HCT116 (cell line): Measurements from ENCODE around the gene ALPP. TPM values are rescaled to one million over a fixed set of nuclear protein-coding genes. Genes with fewer than 3 reads are reported as not detected.

Experiments
- ATAC-seq: fragments of 200-7000 bp; cut with Tn5 transposase; 2 replicates; pipeline ENCODE4 v1.9.1; 2020; ENCODE audit warnings: mild to moderate bottlenecking, moderate library complexity
- BruUV-seq: library from RNA; stranded (reverse); fragments of 400-500 nt; replicated peaks from 2 replicates; lab custom pipeline; 2021; lab: Mats Ljungman, UMichigan
- CTCF ChIA-PET: fragments of 300-600 bp; sonication (Branson Sonifier 250); formaldehyde crosslinking; loops from one replicate; lab custom pipeline; 2021; ENCODE audit warnings: antibody characterized with exemption; lab: Charles Lee
- POLR2A ChIA-PET: fragments of 300-600, 350-600 bp; sonication (Branson Sonifier 250); formaldehyde crosslinking; loops from one replicate; lab custom pipeline; 2021; ENCODE audit warnings: antibody characterized with exemption; lab: Charles Lee
- RAD21 ChIA-PET, 2 experiments: fragments of 300-600 bp; sonication (Branson Sonifier 250); formaldehyde crosslinking; loops; one replicate each; lab custom pipeline; 2023; ENCODE audit warnings: low total read pairs in 2 of 2; ENCODE audit not compliant: uncharacterized antibody in 2 of 2, unreplicated experiment in 2 of 2, low non-redundant PET in 1 of 2; lab: Charles Lee
- DNase-seq: peaks from one replicate; pipeline ENCODE4 v3.0.0-alpha.2; 2010; ENCODE audit warnings: low read depth, low spot score
- H2AFZ ChIP-seq: fragments of 200-600 bp; shearing (Covaris generic), sonication (generic); 2 replicates; pipeline ENCODE4 v1.6.1; 2017; ENCODE audit warnings: low read depth, mixed run types, mixed read lengths, antibody characterized with exemption, low read length; ENCODE audit not compliant: poor library complexity, severe bottlenecking
- H3K27ac ChIP-seq: 2 replicates; pipeline ENCODE4 v1.5.1; 2012; ENCODE audit warnings: low read depth, low read length
- H3K27me3 ChIP-seq: fragments of 200-600 bp; sonication (generic); 2 replicates; pipeline ENCODE4 v1.6.1; 2016; ENCODE audit warnings: mixed run types, low read length, mixed read lengths; ENCODE audit not compliant: insufficient read depth
- H3K36me3 ChIP-seq, 2 experiments: fragments of 200-500 bp in 1 of 2; fragments of 200-600 bp in 1 of 2; sonication (Bioruptor generic) in 1 of 2; sonication (generic) in 1 of 2; 2 replicates each; pipeline versions ENCODE4 v1.5.1 to v1.6.1; 2014 to 2016; ENCODE audit warnings: low read length in 2 of 2, inconsistent platforms in 1 of 2, mixed read lengths in 1 of 2, mixed run types in 1 of 2; ENCODE audit not compliant: insufficient read depth in 2 of 2, control insufficient read depth in 1 of 2
- H3K4me1 ChIP-seq, 2 experiments: fragments of 200-600 bp in 1 of 2; sonication (generic) in 1 of 2; 2 replicates each; pipeline versions ENCODE4 v1.5.1 to v1.6.1; 2012 to 2017; ENCODE audit warnings: low read length in 2 of 2, inconsistent platforms in 1 of 2, mild to moderate bottlenecking in 1 of 2, mixed read lengths in 1 of 2, mixed run types in 1 of 2, moderate library complexity in 1 of 2; ENCODE audit not compliant: insufficient read depth in 2 of 2, control insufficient read depth in 1 of 2
- H3K4me2 ChIP-seq: fragments of 200-600 bp; sonication (generic); 2 replicates; pipeline ENCODE4 v1.6.1; 2017; ENCODE audit warnings: mixed run types, low read length, mixed read lengths
- H3K4me3 ChIP-seq, 2 experiments: fragments of 200-600 bp in 1 of 2; sonication (generic) in 1 of 2; replicated peaks in 1 of 2; 2 replicates each; pipeline ENCODE4 v1.5.1; 2011 to 2016; ENCODE audit warnings: low read length in 2 of 2, control low read depth in 1 of 2, low read depth in 1 of 2, mild to moderate bottlenecking in 1 of 2, mixed read lengths in 1 of 2, mixed run types in 1 of 2
- H3K79me2 ChIP-seq: fragments of 200-600 bp; sonication (generic); 2 replicates; pipeline ENCODE4 v1.6.1; 2017; ENCODE audit warnings: mild to moderate bottlenecking, mixed run types, low read length, moderate library complexity, mixed read lengths; ENCODE audit not compliant: insufficient read depth
- H3K9ac ChIP-seq: fragments of 200-600 bp; sonication (generic); 2 replicates; pipeline ENCODE4 v1.6.1; 2016; ENCODE audit warnings: low read length, mixed read lengths
- H3K9me2 ChIP-seq: fragments of 200-600 bp; sonication (generic), shearing (Covaris generic); 2 replicates; pipeline ENCODE4 v1.6.1; 2017; ENCODE audit warnings: mixed run types, mild to moderate bottlenecking, moderate library complexity; ENCODE audit not compliant: insufficient read depth
- H3K9me3 ChIP-seq, 2 experiments: fragments of 200-500 bp in 1 of 2; fragments of 200-600 bp in 1 of 2; sonication (Bioruptor generic) in 1 of 2; sonication (generic) in 1 of 2; 2 replicates each; pipeline ENCODE4 v1.6.1; 2014 to 2017; ENCODE audit warnings: low read length in 2 of 2, mixed read lengths in 2 of 2, inconsistent platforms in 1 of 2, low read depth in 1 of 2, mild to moderate bottlenecking in 1 of 2, mixed run types in 1 of 2, moderate library complexity in 1 of 2; ENCODE audit not compliant: control insufficient read depth in 1 of 2, insufficient read depth in 1 of 2
- H4K20me1 ChIP-seq: fragments of 200-600 bp; sonication (generic), shearing (Covaris generic); 2 replicates; pipeline ENCODE4 v1.6.1; 2017; ENCODE audit warnings: mixed run types, mild to moderate bottlenecking, moderate library complexity; ENCODE audit not compliant: insufficient read depth
- ATF3 ChIP-seq: IDR thresholded peaks from 2 replicates; pipeline ENCODE4 v1.6.1; 2012
- CEBPB ChIP-seq: IDR thresholded peaks from 2 replicates; pipeline ENCODE4 v1.6.1; 2012; ENCODE audit warnings: low read depth
- CTCF ChIP-seq, 3 experiments: fragments of 200-600 bp in 1 of 3; sonication (generic) in 1 of 3; IDR thresholded peaks in 2 of 3; conservative IDR thresholded peaks in 1 of 3; 2 replicates each; pipeline ENCODE4 v1.5.1; 2012 to 2017; ENCODE audit warnings: low read depth in 2 of 3, low read length in 2 of 3, antibody characterized with exemption in 1 of 3, borderline replicate concordance in 1 of 3, control low read depth in 1 of 3, mild to moderate bottlenecking in 1 of 3, mixed read lengths in 1 of 3, mixed run types in 1 of 3, moderate library complexity in 1 of 3; ENCODE audit not compliant: insufficient read depth in 1 of 3
- EGR1 ChIP-seq: IDR thresholded peaks from 2 replicates; pipeline ENCODE4 v1.6.1; 2012; ENCODE audit warnings: low read depth
- ELF1 ChIP-seq: IDR thresholded peaks from 2 replicates; pipeline ENCODE4 v1.6.1; 2012; ENCODE audit warnings: low read depth, borderline replicate concordance
- EZH2 ChIP-seq: fragments of 200-600 bp; sonication (generic); IDR thresholded peaks from 2 replicates; pipeline ENCODE4 v1.6.1; 2017; ENCODE audit warnings: antibody characterized with exemption, mixed run types
- JUND ChIP-seq: IDR thresholded peaks from 2 replicates; pipeline ENCODE4 v1.6.1; 2012
- REST ChIP-seq: IDR thresholded peaks from 2 replicates; pipeline ENCODE4 v1.6.1; 2012; ENCODE audit warnings: low read depth
- SIN3A ChIP-seq: IDR thresholded peaks from 2 replicates; pipeline ENCODE4 v1.6.1; 2012; ENCODE audit warnings: low read depth
- SP1 ChIP-seq: IDR thresholded peaks from 2 replicates; pipeline ENCODE4 v1.6.1; 2012; ENCODE audit warnings: low read depth
- YY1 ChIP-seq: IDR thresholded peaks from 2 replicates; pipeline ENCODE4 v1.6.1; 2011; ENCODE audit warnings: low read length, low read depth, moderate library complexity, mild to moderate bottlenecking; ENCODE audit not compliant: insufficient replicate concordance; ENCODE audit errors: extremely low read depth
- ZBTB33 ChIP-seq: IDR thresholded peaks from 2 replicates; pipeline ENCODE4 v1.6.1; 2011; ENCODE audit warnings: mild to moderate bottlenecking, low read length, moderate library complexity; ENCODE audit not compliant: insufficient replicate concordance; ENCODE audit errors: extremely low read depth
- ZNF274 ChIP-seq: fragments of 200-500 bp; sonication (Bioruptor generic); IDR thresholded peaks from 2 replicates; pipeline ENCODE4 v1.6.1; 2014; ENCODE audit warnings: mild to moderate bottlenecking, low read depth, low read length, inconsistent platforms
- intact Hi-C: fragments of 100-400 bp; cut with micrococcal nuclease; formaldehyde crosslinking; loops from 2 replicates; pipeline ENCODE4 v1.10.0; 2022
- total RNA-seq: library from RNA; stranded (reverse); gene quantifications from one replicate; pipeline ENCODE4 v1.2.1, GENCODE V29; 2021; ENCODE audit not compliant: unreplicated experiment

The ALPP gene
- total RNA-seq, 1 experiment from 2014 or later, result 0.34 TPM

GRCh38 chr2:232389327-232389726 is 10.8 kb downstream of the ALPP start:
- no peak for TF ChIP-seq EZH2
- TF ChIP-seq ZNF274, result no peak
- no peak for TF ChIP-seq ZBTB33
- TF ChIP-seq CTCF (IDR thresholded peaks at IDR 0.05 in 2 of 3, conservative IDR thresholded peaks at IDR 0.05 in 1 of 3; ENCODE audit: borderline replicate concordance in 1 of 3, insufficient read depth in 1 of 3, low read depth in 2 of 3, low read length in 2 of 3), result no peak
- no peak for TF ChIP-seq CEBPB
- no peak for TF ChIP-seq JUND
- TF ChIP-seq SIN3A, result no peak
- TF ChIP-seq ATF3, result no peak
- TF ChIP-seq YY1, result no peak
- no peak for TF ChIP-seq EGR1
- no peak for TF ChIP-seq ELF1
- TF ChIP-seq REST, result no peak
- TF ChIP-seq SP1, result no peak
- TF ChIP-seq, all 23 proteins: peak for 0
- Histone ChIP-seq H3K9ac (no peak overlapping the region), H3K4me1 (peaks cover 13 to 14% of the 10 kb centered on the region in 2 experiments), H3K27me3 (no peaks in the 10 kb centered on the region), H3K4me3 (no peak overlapping the region), H3K27ac (no peak overlapping the region), H3K79me2 (no peaks in the 10 kb centered on the region), H3K9me3 (no peaks in the 10 kb centered on the region), H2AFZ (no peak overlapping the region), H3K4me2 (no peak overlapping the region), H3K9me2 (no peaks in the 10 kb centered on the region), H3K36me3 (no peaks in the 10 kb centered on the region), H4K20me1 (no peaks in the 10 kb centered on the region)
- CTCF ChIA-PET, result no interaction called here
- RAD21 ChIA-PET, result no interaction called here
- intact Hi-C loops, result no loop called here
- POLR2A ChIA-PET, result no interaction called here
- BruUV-seq, result no TSS peak
- no peak for ATAC-seq
- DNase-seq, result no peak
